Astrocyte of the spinal cord (primary cell): ENCODE data around the gene SGK2.

Experiments
- DNase-seq: peaks from one replicate; pipeline ENCODE4 v3.0.0; 2011; ENCODE audit warnings: low read depth, low spot score
- H3K4me3 ChIP-seq: 2 replicates; pipeline ENCODE4 v1.5.1; 2011; ENCODE audit warnings: low read depth, mild to moderate bottlenecking, low read length, moderate library complexity
- CTCF ChIP-seq: IDR thresholded peaks from 2 replicates; pipeline ENCODE4 v1.5.1; 2012; ENCODE audit warnings: low read depth, mild to moderate bottlenecking, low read length, inconsistent platforms
- in situ Hi-C: cut with HindIII; loops from 2 replicates; pipeline ENCODE4 v1.10.0; 2017; ENCODE audit warnings: low sequenced_read_pairs

SGK2 gene

GRCh38 chr20:43516251-43516824, 42.5 kb upstream of the SGK2 start:
- no peak for DNase-seq
- TF ChIP-seq CTCF: no peak
- in situ Hi-C loops: no loop called here
- H3K4me3 ChIP-seq: no peak overlapping the region

GRCh38 chr20:43520074-43520630, 38.7 kb upstream of the SGK2 start:
- H3K4me3 ChIP-seq: no peak overlapping the region
- no peak for DNase-seq
- in situ Hi-C loops: no loop called here
- no peak for TF ChIP-seq CTCF

GRCh38 chr20:43525021-43525420, 33.8 kb upstream of the SGK2 start:
- no peak for DNase-seq

GRCh38 chr20:43528258-43528875, 30.5 kb upstream of the SGK2 start:
- in situ Hi-C loops: no loop called here

More at GRCh38 chr20:43525021-43525420, 33.8 kb upstream of the SGK2 start:
- no peak for TF ChIP-seq CTCF
- H3K4me3 ChIP-seq: no peak overlapping the region
- in situ Hi-C loops: no loop called here

GRCh38 chr20:43529051-43529450, 29.8 kb upstream of the SGK2 start:
- no peak for DNase-seq
- in situ Hi-C loops: no loop called here
- H3K4me3 ChIP-seq: no peak overlapping the region
- TF ChIP-seq CTCF: no peak

More at GRCh38 chr20:43528258-43528875, 30.5 kb upstream of the SGK2 start:
- no peak overlapping the region for H3K4me3 ChIP-seq
- no peak for DNase-seq
- TF ChIP-seq CTCF: no peak

- TF ChIP-seq CTCF: no peak
- in situ Hi-C loops: no loop called here
- no peak overlapping the region for H3K4me3 ChIP-seq
- no peak for DNase-seq
Observed at GRCh38 chr20:43529457-43530153, 29.2 kb upstream of the SGK2 start.
